Measurements from ENCODE around the gene FAM181B. TPM values are rescaled to one million over a fixed set of nuclear protein-coding genes. Genes with fewer than 3 reads are reported as not detected.

The FAM181B gene
- total and polyA plus RNA-seq, 2 donors (not counting 3 experiments of a cell fraction or from before 2014, with no cell fraction given): not detected

GRCh38 chr11:82724026-82724425 lies 9.6 kb downstream of the FAM181B start:
- TF ChIP-seq POLR2AphosphoS5 (IDR thresholded peaks at IDR 0.05; ENCODE audit: insufficient read depth, low read depth, low read length) (no peak), MYC (IDR thresholded peaks at IDR 0.05; ENCODE audit: low read depth, low read length) (no peak), FOS (IDR thresholded peaks at IDR 0.05; ENCODE audit: borderline replicate concordance, insufficient read depth, low read length) (no peak), JUN (IDR thresholded peaks at IDR 0.05; ENCODE audit: borderline replicate concordance, insufficient read depth, insufficient read length, low read depth) (no peak), EZH2 (IDR thresholded peaks at IDR 0.05; ENCODE audit: borderline replicate concordance, low read depth, low read length, severe bottlenecking) (no peak), MAX (IDR thresholded peaks at IDR 0.05; ENCODE audit: insufficient read depth, insufficient read length) (no peak), CTCF (IDR thresholded peaks at IDR 0.05; ENCODE audit: extremely low read depth in 1 of 2, insufficient read depth in 1 of 2, low read depth in 1 of 2, low read length in 2 of 2) (no peak), GATA2 (IDR thresholded peaks at IDR 0.05; ENCODE audit: insufficient read depth, insufficient read length, low read depth, low read length) (no peak), POLR2A (IDR thresholded peaks at IDR 0.05; ENCODE audit: low read depth, low read length) (no peak)

More at GRCh38 chr11:82724026-82724425, 9.6 kb downstream of the FAM181B start:
- Histone ChIP-seq H4K20me1 (replicated peaks; ENCODE audit: control insufficient read depth, extremely low read depth, insufficient read depth, low read length) (no peaks in the 10 kb centered on the region), H3K27ac (ENCODE audit: insufficient read depth, low read depth, low read length) (no peak overlapping the region), H3K4me3 (replicated peaks in 1 of 3; ENCODE audit: insufficient read depth in 1 of 3, low read depth in 1 of 3, low read length in 3 of 3) (no peak overlapping the region), H3K9ac (replicated peaks; ENCODE audit: extremely low read depth, insufficient read depth, low read length) (no peak overlapping the region), H3K4me1 (ENCODE audit: control insufficient read depth, extremely low read depth, insufficient read depth, low read length) (no peaks in the 10 kb centered on the region), H3K36me3 (ENCODE audit: control insufficient read depth in 2 of 2, extremely low read depth in 1 of 2, insufficient read depth in 2 of 2, low read length in 2 of 2) (no peaks in the 10 kb centered on the region), H3K9me1 (replicated peaks; ENCODE audit: control insufficient read depth, extremely low read depth, insufficient read depth, low read length) (no peaks in the 10 kb centered on the region), H3K9me3 (replicated peaks; ENCODE audit: control insufficient read depth, insufficient read depth, low read length) (no peaks in the 10 kb centered on the region), H3K4me2 (ENCODE audit: insufficient read depth, low read length) (no peak overlapping the region), H3K27me3 (ENCODE audit: control insufficient read depth in 2 of 2, insufficient read depth in 2 of 2, low read length in 2 of 2) (peaks cover 1 to 18% of the 10 kb centered on the region in 2 experiments), H2AFZ (ENCODE audit: low read depth, low read length) (no peak overlapping the region), H3K79me2 (ENCODE audit: control insufficient read depth, insufficient read depth, low read length) (no peaks in the 10 kb centered on the region)
- intact Hi-C loops (cut with micrococcal nuclease): no loop called here
- ChIA-PET POLR2A (no interaction called here), CTCF (interaction anchor here (0.7 to 2.6 kb wide), 5 partner anchors 10 to 1125 kb away, joined by 3 to 7 read pairs (median 6); partner anchors contain the start of gene FAM181B)
- no peak for DNase-seq (ENCODE audit: low read depth, low spot score)
- no peak for FAIRE-seq
- dilution Hi-C loops (cut with MboI; ENCODE audit: extremely low pct_ligation_motif_present, low sequenced_read_pairs): no loop called here
- no TSS peak for BruUV-seq (replicated peaks)
